SU-DHL-6 (cell line): ENCODE results near the gene LRRC72.
"Not testable (repeated sequence)": the region's sequence is repeated elsewhere in the genome, so short reads cannot be mapped to it uniquely, and the experiment has no call there.

Source experiments
- EZH2phosphoT487 ChIP-seq: fragments of 200-600 bp; sonication (generic), shearing (Covaris generic); conservative IDR thresholded peaks from 2 replicates; pipeline ENCODE4 v1.6.1; 2018; ENCODE audit warnings: mild to moderate bottlenecking, antibody characterized with exemption, low read length, moderate library complexity, mixed read lengths
- TF ChIP-seq, protein P1 (sequence below): fragments of 200-600 bp; sonication (generic); IDR thresholded peaks from one replicate; pipeline ENCODE4 v1.5.1; 2017; ENCODE audit warnings: antibody characterized with exemption, mild to moderate bottlenecking, low read length, moderate library complexity; ENCODE audit not compliant: insufficient read depth, poor library complexity, severe bottlenecking

DNA sequence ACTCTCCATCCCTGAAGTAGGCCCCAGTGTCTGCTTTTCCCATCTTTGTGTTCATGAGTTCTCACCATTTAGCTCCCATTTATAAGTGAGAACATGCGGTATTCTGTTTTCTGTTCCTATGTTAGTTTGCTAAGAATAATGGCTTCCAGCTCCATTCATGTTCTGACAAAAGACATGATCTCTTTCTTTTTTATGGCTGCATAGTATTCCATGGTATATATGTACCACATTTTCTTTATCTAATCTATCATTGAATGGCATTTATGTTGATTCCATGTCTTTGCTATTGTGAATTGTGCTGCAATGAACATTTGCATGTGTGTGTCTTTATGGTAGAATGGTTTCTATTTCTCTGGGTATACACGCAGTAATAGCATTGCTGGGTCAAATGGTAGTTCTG lies 6.6 kb upstream of the LRRC72 start:
- TF ChIP-seq, protein P1, sequence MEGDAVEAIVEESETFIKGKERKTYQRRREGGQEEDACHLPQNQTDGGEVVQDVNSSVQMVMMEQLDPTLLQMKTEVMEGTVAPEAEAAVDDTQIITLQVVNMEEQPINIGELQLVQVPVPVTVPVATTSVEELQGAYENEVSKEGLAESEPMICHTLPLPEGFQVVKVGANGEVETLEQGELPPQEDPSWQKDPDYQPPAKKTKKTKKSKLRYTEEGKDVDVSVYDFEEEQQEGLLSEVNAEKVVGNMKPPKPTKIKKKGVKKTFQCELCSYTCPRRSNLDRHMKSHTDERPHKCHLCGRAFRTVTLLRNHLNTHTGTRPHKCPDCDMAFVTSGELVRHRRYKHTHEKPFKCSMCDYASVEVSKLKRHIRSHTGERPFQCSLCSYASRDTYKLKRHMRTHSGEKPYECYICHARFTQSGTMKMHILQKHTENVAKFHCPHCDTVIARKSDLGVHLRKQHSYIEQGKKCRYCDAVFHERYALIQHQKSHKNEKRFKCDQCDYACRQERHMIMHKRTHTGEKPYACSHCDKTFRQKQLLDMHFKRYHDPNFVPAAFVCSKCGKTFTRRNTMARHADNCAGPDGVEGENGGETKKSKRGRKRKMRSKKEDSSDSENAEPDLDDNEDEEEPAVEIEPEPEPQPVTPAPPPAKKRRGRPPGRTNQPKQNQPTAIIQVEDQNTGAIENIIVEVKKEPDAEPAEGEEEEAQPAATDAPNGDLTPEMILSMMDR, result not testable (repeated sequence)
- TF ChIP-seq EZH2phosphoT487, result not testable (repeated sequence)
